A375 (cell line): ENCODE results near the gene TREX2. TPM values are rescaled to one million over a fixed set of nuclear protein-coding genes. Genes with fewer than 3 reads are reported as not detected.

ENCODE experiments used
- small RNA-seq: library from RNA; depleted of rRNA; stranded (forward); fragments of <200 nt; gene quantifications from one replicate; pipeline ENCODE3, GENCODE V24; 2014
- total RNA-seq: library from RNA; depleted of rRNA; stranded (reverse); fragments of >200 nt; shearing (Covaris generic); gene quantifications from 2 replicates; pipeline ENCODE4 v1.2.3, GENCODE V29; 2014; rRNA removed

TREX2 gene
- total RNA-seq: 0.69 and 1.2 TPM in 2 replicates

DNA sequence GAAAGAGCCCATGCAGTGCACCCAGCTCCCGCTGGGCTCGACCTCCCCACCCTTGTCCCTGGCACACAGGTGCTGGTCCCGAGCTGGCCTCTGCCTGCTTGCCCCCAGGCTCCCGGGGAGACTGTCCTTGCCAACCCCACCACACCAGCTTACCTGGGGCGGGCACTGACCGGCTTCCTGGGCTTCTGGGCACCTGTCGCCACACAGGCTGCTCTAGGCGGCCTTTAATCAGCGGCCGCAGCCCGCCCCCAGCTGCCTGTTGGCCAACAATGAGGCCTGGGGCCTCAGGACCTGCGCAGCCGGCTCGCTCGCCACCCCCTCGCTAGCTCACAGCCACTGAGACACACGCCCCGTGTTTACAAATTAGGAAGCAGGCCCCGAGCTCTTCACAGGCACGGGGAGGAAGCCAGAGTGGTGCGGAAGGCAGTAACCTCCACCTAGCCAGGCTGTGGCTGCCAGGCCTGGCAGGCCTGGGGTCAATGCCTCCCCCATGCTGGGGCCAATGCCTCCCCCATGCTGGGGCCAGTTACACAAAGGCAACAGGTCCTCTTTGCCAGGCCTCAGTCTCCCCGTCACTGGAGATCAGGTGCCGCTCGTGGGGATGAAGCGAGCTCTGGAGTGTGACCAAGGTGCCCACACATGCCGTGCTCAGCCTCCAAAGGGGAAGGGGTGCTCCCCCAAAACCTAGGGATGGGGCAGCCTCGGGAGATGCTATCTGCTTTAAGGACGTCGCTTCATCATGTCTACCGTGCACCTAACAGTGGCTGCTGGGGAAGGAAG is at the start of gene TREX2:
TSS of gene TREX2 (minus strand) at position 201 of the 780 bp plus-strand sequence. CDS start 626 bp downstream, outside the sequence.

GRCh38 chrX:153494541-153495361 is 48.9 kb upstream of the TREX2 start, which contains the start of gene BGN:
Gene BGN, plus strand, starts transcription at chrX:153494980. Its CDS starts 9,652 bp downstream, at chrX:153504632.

DNA sequence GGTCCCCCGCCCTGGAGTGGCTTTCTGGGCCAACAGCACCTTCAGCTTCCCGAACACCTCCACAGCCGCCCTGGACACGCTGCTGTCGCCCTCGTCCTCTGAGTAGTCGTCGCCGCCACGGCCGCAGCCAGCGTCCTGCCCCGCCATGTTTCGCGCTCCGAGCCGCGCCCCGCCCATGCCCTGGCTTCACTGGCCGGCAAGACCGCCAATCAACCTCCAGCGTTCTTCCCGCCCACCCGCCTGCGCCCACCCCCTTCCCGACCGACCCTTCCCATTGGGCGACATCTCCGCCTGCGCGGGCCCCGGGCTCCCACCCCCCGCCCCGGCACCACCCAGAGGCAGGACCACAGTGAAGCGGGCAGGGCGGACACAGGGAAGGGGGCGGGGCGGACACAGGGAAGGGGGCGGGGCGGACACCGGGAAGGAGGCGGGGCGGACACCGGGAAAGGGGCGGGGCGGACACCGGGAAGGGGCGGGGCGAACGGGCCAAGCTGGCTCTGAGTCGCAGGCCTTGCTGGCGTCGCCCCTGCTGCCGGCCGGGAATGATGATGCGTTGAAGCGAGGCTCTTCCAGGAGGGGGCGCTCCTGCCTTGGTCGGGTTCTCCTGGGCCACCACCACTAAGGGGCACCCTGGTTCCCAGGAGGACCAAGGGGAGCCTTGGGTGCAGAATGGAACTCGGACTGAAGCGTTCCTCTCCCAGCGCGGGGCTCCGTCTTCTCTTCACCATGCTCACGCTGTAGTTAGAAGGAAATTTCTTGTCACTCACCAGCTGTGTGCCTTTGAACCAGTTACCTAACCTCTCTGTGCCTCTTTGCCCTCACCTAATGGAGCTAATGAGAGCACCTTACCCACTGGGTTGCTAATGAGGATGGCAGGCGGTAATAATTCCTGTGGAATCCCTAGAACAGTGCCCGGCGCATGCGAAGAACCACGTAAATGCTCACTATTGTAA is 24.8 kb upstream of the TREX2 start, which contains the start of gene HAUS7:
TSS of gene HAUS7 (minus strand) at position 166 of the 953 bp plus-strand sequence. CDS start at position 147, 19 bp downstream.

GRCh38 chrX:153411255-153411987 is 34.4 kb downstream of the TREX2 start, which contains the start of gene ZFP92:
Gene ZFP92, plus strand, starts transcription at chrX:153411472. Its CDS starts 6,851 bp downstream, at chrX:153418323.

GRCh38 chrX:153401133-153401764 is 44.6 kb downstream of the TREX2 start, which contains the start of gene PNMA6E:
Gene PNMA6E, minus strand, starts transcription at chrX:153401350. Its CDS starts 2,501 bp downstream, at chrX:153398849.

Small RNA genes lying within 50 kb of the gene (small RNA-seq; reads per million reads assigned to genes)
- gene RN7SL667P: not detected

Other genes with a start within 250 kb of the TREX2 start
- gene PNMA6F, start 124.3 kb downstream of the TREX2 start, total RNA-seq: not detected in 2 replicates
- gene ZNF275, start 111.9 kb downstream of the TREX2 start, total RNA-seq: 5.8 and 7.0 TPM in 2 replicates
- not detected in 2 replicates for gene PNMA6E, start 44.7 kb downstream of the TREX2 start, total RNA-seq
- gene ZFP92, start 34.6 kb downstream of the TREX2 start, total RNA-seq: not detected in 2 replicates
- gene HAUS7, start 24.5 kb upstream of the TREX2 start, total RNA-seq: 54.6 and 68.3 TPM in 2 replicates
- 7.6 and 7.9 TPM in 2 replicates for gene BGN, start 48.9 kb upstream of the TREX2 start, total RNA-seq
- gene ATP2B3, start 71.6 kb upstream of the TREX2 start, total RNA-seq: 0.08 TPM in 1 of 2 replicates, not detected in the other
- gene CCNQ, start 153.1 kb upstream of the TREX2 start, total RNA-seq: 48.6 and 55.8 TPM in 2 replicates
- gene DUSP9, start 201.1 kb upstream of the TREX2 start, total RNA-seq: 6.0 and 7.6 TPM in 2 replicates
- gene PNCK, start 227.8 kb upstream of the TREX2 start, total RNA-seq: 0.61 and 2.5 TPM in 2 replicates
- 31.5 and 51.9 TPM in 2 replicates for gene SLC6A8, start 241.9 kb upstream of the TREX2 start, total RNA-seq